GM12873 (cell line): ENCODE data around the gene HEXD.

ENCODE experiments used
- TF ChIP-seq, protein P1 (sequence below): IDR thresholded peaks from 2 replicates; pipeline ENCODE4 v1.5.1; 2012; ENCODE audit warnings: low read depth, mild to moderate bottlenecking, moderate library complexity, low read length, control low read depth; ENCODE audit not compliant: insufficient read depth; ENCODE audit errors: missing control alignments

The HEXD gene

DNA sequence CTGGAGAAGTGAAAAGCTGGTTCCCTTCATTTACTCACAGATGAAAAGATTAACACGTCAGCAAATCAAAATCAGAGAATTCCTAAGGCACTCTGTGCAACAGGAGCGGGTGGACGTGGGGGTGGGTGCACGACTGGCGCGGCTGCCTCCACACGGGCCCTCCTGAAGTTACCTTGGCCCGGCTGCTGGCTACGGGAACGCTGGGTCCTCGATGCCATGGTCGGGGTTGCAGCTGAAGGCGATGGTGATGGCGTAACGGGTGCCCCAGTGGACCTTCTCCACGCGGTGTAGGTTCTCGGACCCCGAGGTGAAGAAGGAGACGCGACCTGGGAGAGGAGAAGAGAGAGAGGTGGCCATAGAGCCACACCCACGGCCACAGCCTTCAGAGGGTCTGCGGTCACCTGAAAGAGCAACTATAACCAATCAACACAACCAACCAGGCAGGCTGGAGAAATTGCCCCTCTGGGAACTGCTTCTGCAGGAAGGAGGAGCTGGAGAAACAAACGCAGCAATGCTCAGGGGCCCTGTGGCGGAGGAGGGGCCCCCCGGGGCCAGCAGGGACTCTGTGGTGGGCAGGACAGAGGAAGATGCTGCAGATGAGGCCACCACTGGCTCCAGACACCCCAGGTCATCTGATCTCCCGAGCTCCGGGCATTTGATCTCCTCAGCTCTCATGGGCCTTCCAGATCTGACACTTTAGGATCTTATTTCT, 25.8 kb upstream of the HEXD start:
- TF ChIP-seq, protein P1, sequence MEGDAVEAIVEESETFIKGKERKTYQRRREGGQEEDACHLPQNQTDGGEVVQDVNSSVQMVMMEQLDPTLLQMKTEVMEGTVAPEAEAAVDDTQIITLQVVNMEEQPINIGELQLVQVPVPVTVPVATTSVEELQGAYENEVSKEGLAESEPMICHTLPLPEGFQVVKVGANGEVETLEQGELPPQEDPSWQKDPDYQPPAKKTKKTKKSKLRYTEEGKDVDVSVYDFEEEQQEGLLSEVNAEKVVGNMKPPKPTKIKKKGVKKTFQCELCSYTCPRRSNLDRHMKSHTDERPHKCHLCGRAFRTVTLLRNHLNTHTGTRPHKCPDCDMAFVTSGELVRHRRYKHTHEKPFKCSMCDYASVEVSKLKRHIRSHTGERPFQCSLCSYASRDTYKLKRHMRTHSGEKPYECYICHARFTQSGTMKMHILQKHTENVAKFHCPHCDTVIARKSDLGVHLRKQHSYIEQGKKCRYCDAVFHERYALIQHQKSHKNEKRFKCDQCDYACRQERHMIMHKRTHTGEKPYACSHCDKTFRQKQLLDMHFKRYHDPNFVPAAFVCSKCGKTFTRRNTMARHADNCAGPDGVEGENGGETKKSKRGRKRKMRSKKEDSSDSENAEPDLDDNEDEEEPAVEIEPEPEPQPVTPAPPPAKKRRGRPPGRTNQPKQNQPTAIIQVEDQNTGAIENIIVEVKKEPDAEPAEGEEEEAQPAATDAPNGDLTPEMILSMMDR, result no peak

DNA sequence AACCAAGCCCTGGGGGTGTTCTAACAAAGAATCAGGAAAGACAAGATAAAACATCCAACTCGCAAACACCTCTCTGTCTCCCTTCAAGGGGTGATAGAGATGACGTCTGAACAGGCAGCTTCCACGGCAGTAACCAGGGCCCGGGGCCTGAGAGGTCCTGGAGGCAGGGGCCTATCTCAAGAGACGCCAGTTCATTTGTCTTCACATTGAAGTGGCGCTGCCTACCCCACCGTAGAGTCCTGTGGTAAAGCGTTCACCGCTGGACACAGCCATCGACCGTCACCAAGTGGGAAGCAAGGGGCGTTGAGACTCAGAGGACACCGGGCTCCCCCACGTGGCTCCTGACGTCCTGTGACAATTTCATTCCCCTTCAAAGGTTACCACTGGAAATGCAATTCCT, 25.2 kb upstream of the HEXD start:
- TF ChIP-seq, protein P1, result no peak

DNA sequence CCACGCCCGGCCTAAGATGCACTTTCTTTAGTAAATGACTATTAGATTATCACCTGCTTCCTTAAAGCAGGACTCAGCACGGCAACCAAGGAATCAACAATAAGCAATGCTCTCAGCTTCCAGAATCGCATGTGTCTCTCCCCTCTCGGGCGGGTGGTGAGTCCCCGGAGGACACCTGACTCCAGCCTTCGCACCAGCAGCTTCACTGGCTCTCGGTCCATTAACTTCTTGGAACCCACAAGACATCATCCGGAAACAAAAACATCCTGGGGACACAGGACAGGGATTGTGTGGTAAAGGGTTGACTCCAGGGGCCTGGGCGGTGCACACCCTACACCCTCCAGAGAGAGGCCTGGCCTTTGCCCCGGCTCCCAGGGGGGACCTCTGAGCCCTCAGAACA, 23.9 kb upstream of the HEXD start:
- TF ChIP-seq, protein P1, result no peak

DNA sequence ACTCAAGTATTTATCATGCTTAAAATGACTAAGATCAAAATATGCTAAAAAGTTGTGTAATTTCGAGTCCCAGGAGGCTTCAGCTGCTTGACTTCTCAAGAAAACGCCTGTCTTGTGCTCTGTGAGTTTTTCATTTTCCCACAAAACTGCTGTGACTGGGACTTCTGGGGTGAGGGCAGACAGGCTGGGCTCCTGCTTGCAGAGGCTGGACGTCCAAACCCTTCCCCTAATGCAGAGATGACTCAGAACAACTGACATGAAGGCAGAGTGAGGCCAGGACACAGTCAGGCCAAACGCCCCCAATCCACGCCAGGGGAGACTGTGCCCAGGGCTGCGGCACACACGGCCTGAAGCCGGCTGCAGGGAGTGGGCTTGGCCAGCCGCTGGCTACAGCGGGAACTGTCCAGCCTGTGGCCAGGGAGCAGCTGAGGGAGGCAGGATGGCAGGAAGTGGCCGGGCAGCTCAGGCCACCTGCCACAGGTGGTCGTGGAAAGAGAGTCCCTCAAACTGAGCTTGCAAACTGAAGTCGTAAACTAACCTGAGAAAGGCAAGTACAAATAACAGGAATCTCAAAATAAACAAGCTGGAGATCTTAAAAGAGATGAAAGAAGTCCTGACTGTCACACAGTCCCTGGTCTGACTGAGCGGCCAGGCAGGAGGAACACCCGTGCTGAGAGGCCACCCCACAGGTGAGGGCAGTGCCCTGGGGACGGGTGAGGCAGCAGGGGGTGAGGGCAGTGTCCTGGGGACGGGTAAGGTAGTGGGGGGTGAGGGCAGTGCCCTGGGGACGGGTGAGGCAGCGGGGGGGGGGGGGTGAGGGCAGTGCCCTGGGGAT, 21.3 kb upstream of the HEXD start:
- TF ChIP-seq, protein P1, result no peak

DNA sequence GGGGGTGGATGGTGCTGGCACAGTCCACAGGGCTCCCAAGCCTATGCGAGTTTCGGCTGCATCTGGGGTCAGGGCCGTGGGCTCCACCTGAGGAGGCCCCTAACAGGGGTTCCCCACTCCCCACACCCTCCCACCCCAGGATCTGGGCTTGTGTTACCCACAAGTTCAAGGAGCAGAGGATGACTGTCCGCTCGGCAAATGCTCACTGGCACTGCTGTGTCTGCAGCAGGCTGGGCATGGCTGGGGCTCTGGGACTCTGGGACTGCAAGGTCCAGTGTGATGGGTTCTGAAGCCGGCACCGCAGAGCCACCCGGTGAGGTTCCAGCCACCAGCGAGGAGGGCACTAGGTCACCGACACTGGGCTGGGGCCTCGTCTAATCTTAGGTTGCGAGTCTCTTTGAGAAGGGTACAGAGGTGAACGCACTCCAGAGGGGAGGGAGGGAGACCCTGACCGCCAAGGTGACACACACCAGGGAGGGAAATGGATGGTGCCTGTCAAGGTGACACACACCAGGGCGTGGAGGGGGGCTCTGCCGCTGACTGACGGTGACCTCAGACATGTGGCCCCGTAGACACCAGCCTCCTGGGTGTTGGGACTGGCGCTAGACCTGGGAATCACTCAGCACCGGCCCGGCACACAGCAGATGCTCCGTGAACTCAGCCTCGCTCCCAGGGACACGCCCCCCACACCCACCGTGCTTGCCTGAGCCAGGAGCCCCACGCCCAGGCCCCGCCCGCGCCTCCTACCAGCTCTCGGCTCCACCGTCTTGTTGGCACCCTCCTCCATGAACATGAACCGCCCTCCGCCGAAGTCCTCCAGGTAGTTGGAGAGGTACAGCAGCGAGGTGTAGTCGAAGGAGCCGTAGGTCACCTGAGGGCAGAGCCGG, 20.5 kb upstream of the HEXD start:
- TF ChIP-seq, protein P1, result no peak

DNA sequence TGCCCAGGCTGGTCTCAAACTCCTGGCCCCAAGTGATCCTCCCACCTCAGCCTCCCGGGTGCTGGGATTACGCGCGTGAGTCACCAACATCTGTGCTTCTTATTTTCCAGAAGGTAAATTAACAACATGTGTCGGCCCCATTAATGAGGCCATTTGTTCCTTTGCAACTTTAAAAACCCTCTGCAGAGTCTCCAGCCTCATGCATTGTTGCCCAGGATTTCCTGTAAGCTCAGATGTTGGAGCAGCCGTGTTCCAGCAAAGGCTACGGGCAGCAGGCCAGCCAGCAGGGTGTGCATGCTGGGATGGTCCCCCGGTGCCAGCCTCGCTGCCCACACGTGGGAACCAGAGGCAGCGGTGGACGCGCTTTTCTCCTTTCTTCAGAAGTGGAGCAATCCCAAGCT, 19.1 kb upstream of the HEXD start:
- TF ChIP-seq, protein P1, result no peak
